ENCODE measurements around the gene DLG2.

Gene DLG2

GRCh38 chr11:83635166-83635565, 1992.0 kb downstream of the DLG2 start:
- DNase-seq (ENCODE audit: low spot score), result no peak
- in situ Hi-C loops (cut with MboI; ENCODE audit: low sequenced_read_pairs, unreplicated experiment), result no loop called here
- TF ChIP-seq, protein P1, sequence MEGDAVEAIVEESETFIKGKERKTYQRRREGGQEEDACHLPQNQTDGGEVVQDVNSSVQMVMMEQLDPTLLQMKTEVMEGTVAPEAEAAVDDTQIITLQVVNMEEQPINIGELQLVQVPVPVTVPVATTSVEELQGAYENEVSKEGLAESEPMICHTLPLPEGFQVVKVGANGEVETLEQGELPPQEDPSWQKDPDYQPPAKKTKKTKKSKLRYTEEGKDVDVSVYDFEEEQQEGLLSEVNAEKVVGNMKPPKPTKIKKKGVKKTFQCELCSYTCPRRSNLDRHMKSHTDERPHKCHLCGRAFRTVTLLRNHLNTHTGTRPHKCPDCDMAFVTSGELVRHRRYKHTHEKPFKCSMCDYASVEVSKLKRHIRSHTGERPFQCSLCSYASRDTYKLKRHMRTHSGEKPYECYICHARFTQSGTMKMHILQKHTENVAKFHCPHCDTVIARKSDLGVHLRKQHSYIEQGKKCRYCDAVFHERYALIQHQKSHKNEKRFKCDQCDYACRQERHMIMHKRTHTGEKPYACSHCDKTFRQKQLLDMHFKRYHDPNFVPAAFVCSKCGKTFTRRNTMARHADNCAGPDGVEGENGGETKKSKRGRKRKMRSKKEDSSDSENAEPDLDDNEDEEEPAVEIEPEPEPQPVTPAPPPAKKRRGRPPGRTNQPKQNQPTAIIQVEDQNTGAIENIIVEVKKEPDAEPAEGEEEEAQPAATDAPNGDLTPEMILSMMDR (IDR thresholded peaks at IDR 0.05; ENCODE audit: borderline replicate concordance, control extremely low read depth, extremely low read depth, insufficient read depth, missing control alignments), result no peak

DNA sequence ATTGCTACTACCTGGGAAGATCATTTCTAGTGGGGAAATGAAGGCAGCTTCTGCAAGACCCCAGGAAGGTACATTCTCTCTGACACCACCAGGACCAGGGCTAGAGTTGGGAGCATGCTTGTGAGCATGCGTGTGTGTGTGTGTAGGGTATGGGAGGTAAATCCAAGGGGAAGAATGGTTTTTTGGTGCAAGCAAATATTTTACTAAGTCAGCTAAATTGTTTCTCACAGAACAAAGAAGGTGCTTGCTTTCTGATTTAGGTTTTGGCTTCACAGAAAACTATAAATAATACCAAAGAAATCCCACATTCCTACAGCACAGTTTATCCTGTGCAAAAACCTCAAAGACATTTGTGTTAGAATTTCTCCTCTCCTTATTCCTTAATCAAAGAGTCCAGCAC, 1996.9 kb downstream of the DLG2 start:
- TF ChIP-seq, protein P1 (IDR thresholded peaks at IDR 0.05; ENCODE audit: borderline replicate concordance, control extremely low read depth, extremely low read depth, insufficient read depth, missing control alignments), result no peak
- DNase-seq (ENCODE audit: low spot score), result no peak
- in situ Hi-C loops (cut with MboI; ENCODE audit: low sequenced_read_pairs, unreplicated experiment), result no loop called here

- TF ChIP-seq, protein P1 (IDR thresholded peaks at IDR 0.05; ENCODE audit: borderline replicate concordance, control extremely low read depth, extremely low read depth, insufficient read depth, missing control alignments), result no peak
- DNase-seq (ENCODE audit: low spot score), result no peak
- in situ Hi-C loops (cut with MboI; ENCODE audit: low sequenced_read_pairs, unreplicated experiment), result no loop called here
These were observed 1997.4 kb downstream of the DLG2 start for GRCh38 chr11:83629775-83630174.

DNA sequence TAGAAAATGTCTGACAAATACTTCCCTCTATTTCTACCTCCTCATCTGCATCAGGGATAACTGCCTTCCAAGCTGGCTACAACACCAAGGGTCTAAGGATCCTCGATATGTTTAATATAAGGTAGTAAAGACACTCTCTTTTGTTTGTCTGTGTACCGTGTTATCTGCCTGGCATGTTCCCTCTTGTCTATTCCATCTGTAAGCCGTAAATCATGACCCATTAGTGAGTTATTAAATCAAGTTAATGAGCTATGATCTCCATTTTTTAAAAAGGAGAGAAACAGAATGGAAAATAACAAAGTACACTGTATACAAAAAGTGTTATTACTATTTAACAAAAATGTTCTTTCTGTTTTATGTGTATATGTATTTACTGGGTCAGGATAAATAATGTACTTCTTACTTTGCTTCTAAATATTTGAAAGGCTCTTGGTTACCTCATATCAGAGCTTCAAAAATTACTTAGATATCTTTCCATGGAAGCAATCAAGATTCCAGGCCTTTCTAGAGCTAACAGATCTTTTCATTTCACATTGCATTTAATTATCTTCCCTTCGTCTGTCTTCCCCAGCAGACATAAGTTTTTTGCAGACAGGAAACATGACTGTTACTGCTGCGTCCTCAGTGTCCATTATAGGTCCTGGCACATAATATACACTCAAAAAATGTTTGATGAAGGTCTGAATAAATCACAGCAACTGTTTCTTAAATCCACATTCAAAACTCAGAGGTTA, 1998.4 kb downstream of the DLG2 start:
- TF ChIP-seq, protein P1 (IDR thresholded peaks at IDR 0.05; ENCODE audit: borderline replicate concordance, control extremely low read depth, extremely low read depth, insufficient read depth, missing control alignments), result no peak
- DNase-seq (ENCODE audit: low spot score), result no peak
- in situ Hi-C loops (cut with MboI; ENCODE audit: low sequenced_read_pairs, unreplicated experiment), result no loop called here

DNA sequence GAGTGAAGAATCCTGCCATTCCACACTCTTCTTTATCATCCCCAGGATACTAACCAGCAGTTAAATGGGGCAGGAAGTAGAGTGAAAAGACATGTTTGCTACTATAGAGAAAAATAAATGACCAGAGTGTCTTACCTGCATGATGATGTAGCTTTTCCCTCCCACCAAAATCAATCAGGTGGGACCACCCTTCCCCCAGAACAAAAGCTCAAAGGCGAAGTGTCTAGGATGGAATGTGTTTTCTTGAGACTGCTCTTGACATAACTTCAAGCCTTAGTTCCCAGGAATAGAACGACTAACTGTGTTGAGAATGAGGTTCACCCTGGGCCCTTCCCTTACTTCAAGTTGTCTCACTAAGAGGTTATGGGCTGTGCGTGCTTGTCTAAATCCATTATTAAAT, 2001.8 kb downstream of the DLG2 start:
- TF ChIP-seq, protein P1 (IDR thresholded peaks at IDR 0.05; ENCODE audit: borderline replicate concordance, control extremely low read depth, extremely low read depth, insufficient read depth, missing control alignments), result no peak
- in situ Hi-C loops (cut with MboI; ENCODE audit: low sequenced_read_pairs, unreplicated experiment), result no loop called here
- DNase-seq (ENCODE audit: low spot score), result no peak

GRCh38 chr11:83617671-83618070, 2009.5 kb downstream of the DLG2 start:
- no peak for DNase-seq (ENCODE audit: low spot score)
- TF ChIP-seq, protein P1 (IDR thresholded peaks at IDR 0.05; ENCODE audit: borderline replicate concordance, control extremely low read depth, extremely low read depth, insufficient read depth, missing control alignments), result no peak
- in situ Hi-C loops (cut with MboI; ENCODE audit: low sequenced_read_pairs, unreplicated experiment), result no loop called here
